ENCODE results near the gene DMD. TPM values are rescaled to one million over a fixed set of nuclear protein-coding genes. Genes with fewer than 3 reads are reported as not detected.

DMD gene
- total and polyA plus RNA-seq, 2 of the 13 experiments (the other 11 are each of a cell fraction or from before 2014, with no cell fraction given) = 17.6 to 25.9 TPM

GRCh38 chrX:31649201-31649600 lies 1562.1 kb downstream of the DMD start:
- DNase-seq (ENCODE audit: low spot score) (no peak), FAIRE-seq (no peak), ATAC-seq (no peak)
- H4K20me1 ChIP-seq (ENCODE audit: insufficient read depth, low read length) = no peaks in the 10 kb centered on the region
- ChIA-PET CTCF (ENCODE audit: low intra/inter-chr PET ratio, low total read pairs) (no interaction called here), POLR2A (no interaction called here)
- in situ Hi-C loops (cut with HindIII; ENCODE audit: extremely low pct_ligation_motif_present, low pct_unique_long_range_greater_than_20kb) (no loop called here), intact Hi-C loops (cut with micrococcal nuclease; ENCODE audit: unreplicated experiment) (no loop called here)
- BruUV-seq (replicated peaks) = no TSS peak
- H3K9me3 ChIP-seq (ENCODE audit: low read length) = no peaks in the 10 kb centered on the region
- H3K4me2 ChIP-seq (ENCODE audit: low read depth, low read length) = no peak overlapping the region
- H3K4me3 ChIP-seq (replicated peaks in 1 of 3; ENCODE audit: insufficient read depth in 1 of 3, low read depth in 2 of 3, low read length in 3 of 3) = no peak overlapping the region
- H3K36me3 ChIP-seq (replicated peaks in 1 of 2; ENCODE audit: control insufficient read depth in 1 of 2, insufficient read depth in 2 of 2, low read length in 2 of 2) = no peaks in the 10 kb centered on the region
- WGBS (ENCODE audit: low lambda C conversion rate) = 7% methylated on average over 3 of the region's 3 CpGs
- no peak overlapping the region for H3K27ac ChIP-seq (ENCODE audit: extremely low read length, insufficient read depth, low read length)
- no peaks in the 10 kb centered on the region for H3K27me3 ChIP-seq (ENCODE audit: control insufficient read depth in 1 of 2, insufficient read depth in 2 of 2, low read length in 2 of 2)
- H3K9ac ChIP-seq (ENCODE audit: insufficient read depth, low read depth, low read length) = no peak overlapping the region
- H2AFZ ChIP-seq (ENCODE audit: low read length) = no peak overlapping the region
- no peak for TF ChIP-seq SMAD9 (CRISPR knock-in tag; IDR thresholded peaks at IDR 0.05)
- H3K4me1 ChIP-seq (ENCODE audit: insufficient read depth, low read length) = no peaks in the 10 kb centered on the region
- H3K79me2 ChIP-seq (ENCODE audit: insufficient read depth, low read length) = no peaks in the 10 kb centered on the region

- FAIRE-seq (no peak), ATAC-seq (no peak), DNase-seq (ENCODE audit: low spot score) (no peak)
- Histone ChIP-seq H3K4me1 (ENCODE audit: insufficient read depth, low read length) (no peaks in the 10 kb centered on the region), H4K20me1 (ENCODE audit: insufficient read depth, low read length) (no peaks in the 10 kb centered on the region), H3K27ac (ENCODE audit: extremely low read length, insufficient read depth, low read length) (no peak overlapping the region), H2AFZ (ENCODE audit: low read length) (no peak overlapping the region), H3K9me3 (ENCODE audit: low read length) (no peaks in the 10 kb centered on the region), H3K36me3 (replicated peaks in 1 of 2; ENCODE audit: control insufficient read depth in 1 of 2, insufficient read depth in 2 of 2, low read length in 2 of 2) (no peaks in the 10 kb centered on the region), H3K79me2 (ENCODE audit: insufficient read depth, low read length) (no peaks in the 10 kb centered on the region), H3K4me2 (ENCODE audit: low read depth, low read length) (no peak overlapping the region), H3K4me3 (replicated peaks in 1 of 3; ENCODE audit: insufficient read depth in 1 of 3, low read depth in 2 of 3, low read length in 3 of 3) (no peak overlapping the region), H3K9ac (ENCODE audit: insufficient read depth, low read depth, low read length) (no peak overlapping the region), H3K27me3 (ENCODE audit: control insufficient read depth in 1 of 2, insufficient read depth in 2 of 2, low read length in 2 of 2) (no peaks in the 10 kb centered on the region)
- ChIA-PET CTCF (ENCODE audit: low intra/inter-chr PET ratio, low total read pairs) (no interaction called here), POLR2A (no interaction called here)
- BruUV-seq (replicated peaks) = no TSS peak
- TF ChIP-seq ZXDC (CRISPR knock-in tag; IDR thresholded peaks at IDR 0.05) (no peak), HNRNPH1 (optimal IDR thresholded peaks at IDR 0.05; ENCODE audit: low read depth, low read length) (no peak), BCLAF1 (IDR thresholded peaks at IDR 0.05) (no peak), ARID2 (CRISPR knock-in tag; IDR thresholded peaks at IDR 0.05; ENCODE audit: borderline replicate concordance) (no peak), SPEN (CRISPR knock-in tag; IDR thresholded peaks at IDR 0.05; ENCODE audit: low read depth) (no peak), CCAR2 (optimal IDR thresholded peaks at IDR 0.05; ENCODE audit: low read depth, low read length) (no peak), PHB2 (IDR thresholded peaks at IDR 0.05; ENCODE audit: partially characterized antibody) (no peak)
- intact Hi-C loops (cut with micrococcal nuclease; ENCODE audit: unreplicated experiment) (no loop called here), in situ Hi-C loops (cut with HindIII; ENCODE audit: extremely low pct_ligation_motif_present, low pct_unique_long_range_greater_than_20kb) (no loop called here)
- 0% methylated on average over 2 of the region's 2 CpGs for WGBS (ENCODE audit: low lambda C conversion rate)
These were observed 1578.0 kb downstream of the DMD start for GRCh38 chrX:31633349-31633748.

All from HepG2 (cell line).